Fibroblast of the conjunctiva (primary cell): ENCODE results near the gene CFAP97D2.

Experiments
- DNase-seq: peaks from one replicate; pipeline ENCODE4 v3.0.0-alpha.2; 2010; ENCODE audit warnings: low read depth

The CFAP97D2 gene

DNA sequence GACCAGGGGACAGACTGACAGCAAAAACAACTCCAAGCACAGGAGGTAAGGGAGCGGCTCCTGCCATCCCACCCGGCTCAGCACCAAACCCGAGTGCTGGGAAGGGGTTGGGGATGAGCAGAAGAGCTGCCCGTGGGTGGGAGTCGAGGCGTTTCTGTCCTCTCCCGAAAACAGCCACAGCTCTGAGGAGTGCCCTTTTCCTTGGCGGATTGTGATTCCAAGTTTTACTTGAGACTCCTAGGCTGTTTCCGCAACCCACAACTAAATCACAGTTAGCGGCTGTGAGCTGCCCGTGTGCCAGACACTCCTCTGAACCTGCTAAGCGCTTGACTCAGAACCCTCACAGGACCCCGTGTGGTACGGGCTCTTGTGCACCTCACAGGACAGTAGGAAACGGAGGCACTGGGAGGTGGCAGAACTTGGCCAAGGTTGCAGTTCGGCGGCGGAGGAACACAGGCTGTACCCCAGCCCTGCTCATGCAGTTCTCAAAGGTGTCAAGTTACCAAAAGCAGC, 21.4 kb downstream of the CFAP97D2 start:
- DNase-seq, result no peak

DNA sequence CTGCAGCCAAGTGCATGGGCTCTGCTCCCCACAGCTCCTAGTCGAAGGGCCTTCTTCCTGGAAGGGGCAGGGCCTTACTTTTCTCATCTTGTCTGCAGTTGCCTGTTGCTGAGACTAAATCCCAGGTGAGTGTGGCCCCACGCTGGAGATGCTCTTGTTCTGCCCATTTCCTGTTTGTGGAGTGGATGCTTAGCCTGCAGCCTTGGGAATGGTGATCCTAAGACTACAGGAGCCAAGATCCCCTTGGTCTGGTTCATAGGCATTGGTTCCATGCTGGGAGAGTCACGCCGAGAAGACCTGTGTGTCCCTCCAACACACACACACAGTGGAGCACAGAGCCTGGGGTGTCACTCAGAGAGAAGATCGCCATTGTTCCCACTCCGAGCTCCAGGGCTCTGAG, 23.5 kb downstream of the CFAP97D2 start:
- no peak for DNase-seq

DNA sequence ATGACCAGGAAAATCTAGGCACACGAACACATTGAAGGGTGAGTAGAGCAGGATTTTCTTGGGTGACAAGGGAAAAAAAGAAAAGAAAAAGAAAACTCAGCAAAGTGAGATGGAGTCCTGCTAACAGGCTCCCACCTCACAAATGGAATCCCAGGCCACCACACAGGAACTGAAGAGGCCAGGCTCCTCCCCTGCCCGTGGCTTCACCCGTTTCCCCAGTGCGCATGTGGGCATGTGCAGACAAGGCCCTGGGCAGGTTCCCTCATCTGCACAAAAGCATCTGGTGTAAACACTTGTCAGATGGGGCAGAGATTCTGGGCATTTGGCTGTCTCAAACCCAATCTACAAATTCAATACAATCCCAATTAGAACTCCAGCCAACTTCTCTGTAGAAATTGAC, 24.5 kb downstream of the CFAP97D2 start:
- DNase-seq, result no peak

DNA sequence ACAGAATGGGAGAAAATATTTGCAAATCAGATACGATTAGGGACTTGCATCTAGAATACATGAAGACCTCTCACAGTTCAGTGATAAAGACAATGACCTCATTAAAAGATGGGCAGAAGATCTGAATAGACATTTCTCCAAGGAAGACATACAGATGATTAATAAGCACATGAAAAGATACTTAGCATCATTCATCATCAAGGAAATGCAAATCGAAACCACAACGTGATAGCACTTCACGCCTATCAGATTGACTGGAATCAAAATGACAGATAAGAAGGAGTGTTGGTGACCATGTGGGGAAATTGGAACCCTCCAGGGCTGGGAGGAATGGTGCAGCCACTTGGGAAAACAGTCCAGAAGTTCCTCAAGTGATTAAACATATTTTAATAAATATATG, 25.8 kb downstream of the CFAP97D2 start:
- no peak for DNase-seq

DNA sequence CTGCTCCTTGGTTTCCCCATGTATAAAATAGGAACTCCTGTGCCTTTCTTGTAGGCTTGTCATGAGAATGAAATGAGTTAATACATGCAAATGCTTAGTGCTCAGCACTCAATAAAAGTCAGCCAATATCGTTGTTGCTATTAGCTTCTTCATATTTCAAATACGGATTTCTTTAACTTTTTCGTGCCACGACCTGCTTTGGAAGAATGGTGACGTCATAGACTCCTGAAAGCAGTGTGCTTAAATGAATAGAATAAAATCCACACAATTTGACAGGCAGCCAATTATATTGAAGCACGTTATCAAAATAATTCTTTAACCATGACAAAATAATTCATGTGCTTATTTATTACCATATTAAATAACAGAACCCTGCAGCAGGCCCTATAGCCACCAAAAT, 29.1 kb downstream of the CFAP97D2 start:
- DNase-seq, result no peak

DNA sequence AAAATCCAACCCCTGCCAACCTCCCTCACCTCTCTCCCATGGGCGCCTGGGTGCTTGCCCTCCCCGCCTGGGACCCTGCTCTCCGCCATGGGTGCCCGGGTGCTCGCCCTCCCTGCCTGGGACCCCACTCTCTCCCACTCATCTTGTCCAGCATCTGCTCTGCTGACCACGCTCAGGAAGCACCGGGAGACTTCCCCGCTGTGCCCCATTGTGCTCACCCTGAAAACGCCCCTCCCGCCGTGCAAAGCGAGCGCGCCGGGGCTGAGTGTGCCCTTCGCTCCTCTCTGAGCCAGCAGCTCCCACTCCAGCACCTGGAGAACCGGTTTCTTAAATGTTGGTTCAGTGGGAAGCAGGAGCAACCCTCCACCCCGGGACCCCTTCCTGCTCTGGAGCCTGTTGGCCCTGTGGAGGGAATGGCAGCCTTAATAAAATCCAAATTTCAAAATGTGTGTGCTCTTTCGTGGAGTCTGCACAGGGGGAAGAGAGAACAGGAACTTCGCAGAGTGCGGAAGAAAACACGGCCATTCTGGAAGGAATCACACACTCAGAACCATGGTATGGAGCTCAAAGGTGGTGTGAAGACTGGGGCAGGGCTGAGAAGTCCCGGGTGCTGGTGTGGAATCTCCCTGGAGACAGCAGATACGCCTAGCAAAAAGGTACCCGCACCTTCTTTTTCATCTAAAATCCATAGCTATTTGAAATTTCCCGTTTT, 32.5 kb downstream of the CFAP97D2 start:
- no peak for DNase-seq

DNA sequence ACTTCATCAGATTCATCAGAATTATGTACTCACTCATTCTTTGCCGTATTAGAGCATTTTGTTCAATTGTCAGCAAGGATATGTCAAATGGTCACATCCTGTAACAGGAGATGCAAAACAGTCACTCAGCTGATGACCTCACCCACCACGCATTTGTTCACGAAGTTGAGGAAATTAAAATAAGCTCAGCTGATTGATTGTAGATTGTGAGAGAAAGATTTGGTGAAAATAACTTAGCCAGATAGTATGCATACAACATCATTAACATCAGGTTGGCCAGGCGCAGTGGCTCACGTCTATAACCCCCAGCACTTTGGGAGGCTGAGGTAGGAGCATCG, 33.1 kb downstream of the CFAP97D2 start:
- no peak for DNase-seq

DNA sequence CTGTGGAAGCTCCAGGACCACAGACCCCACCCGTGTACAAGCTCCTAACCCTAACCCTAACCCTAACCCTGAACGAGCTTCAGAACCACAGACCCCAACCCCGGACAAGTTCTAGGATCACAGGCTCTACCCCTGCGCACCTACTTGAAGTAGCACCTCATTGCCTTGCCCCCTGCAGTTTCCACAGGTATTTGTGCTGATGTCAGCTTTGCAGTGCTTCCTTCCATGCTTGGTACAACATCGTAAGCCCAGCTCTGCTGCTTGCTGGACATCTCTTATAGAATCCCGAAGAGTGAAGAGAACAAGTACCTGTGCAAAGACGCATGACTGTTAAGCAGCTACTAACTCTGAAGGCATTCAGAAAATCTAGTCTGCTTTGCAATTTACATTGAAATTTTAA, 34.9 kb downstream of the CFAP97D2 start:
- DNase-seq, result no peak

DNA sequence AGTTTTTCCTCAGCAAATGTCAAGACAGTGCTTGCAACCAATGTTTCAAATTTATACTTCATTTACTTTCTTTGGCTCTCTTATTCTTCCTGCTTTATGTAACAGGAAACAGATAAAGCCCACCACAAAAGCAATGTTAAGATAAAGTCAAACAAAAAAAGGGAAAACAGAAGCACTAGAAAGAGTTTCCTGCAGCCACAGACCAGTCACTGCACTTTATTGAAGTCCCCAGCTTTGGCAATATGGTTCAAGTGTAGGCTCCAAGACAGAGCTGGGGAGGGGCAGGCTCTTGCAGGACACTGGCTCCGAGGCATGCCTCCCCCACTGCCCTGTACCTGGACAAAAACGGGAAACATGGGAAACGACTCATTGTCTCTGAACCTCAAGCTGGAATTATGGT, 40.3 kb downstream of the CFAP97D2 start:
- no peak for DNase-seq

DNA sequence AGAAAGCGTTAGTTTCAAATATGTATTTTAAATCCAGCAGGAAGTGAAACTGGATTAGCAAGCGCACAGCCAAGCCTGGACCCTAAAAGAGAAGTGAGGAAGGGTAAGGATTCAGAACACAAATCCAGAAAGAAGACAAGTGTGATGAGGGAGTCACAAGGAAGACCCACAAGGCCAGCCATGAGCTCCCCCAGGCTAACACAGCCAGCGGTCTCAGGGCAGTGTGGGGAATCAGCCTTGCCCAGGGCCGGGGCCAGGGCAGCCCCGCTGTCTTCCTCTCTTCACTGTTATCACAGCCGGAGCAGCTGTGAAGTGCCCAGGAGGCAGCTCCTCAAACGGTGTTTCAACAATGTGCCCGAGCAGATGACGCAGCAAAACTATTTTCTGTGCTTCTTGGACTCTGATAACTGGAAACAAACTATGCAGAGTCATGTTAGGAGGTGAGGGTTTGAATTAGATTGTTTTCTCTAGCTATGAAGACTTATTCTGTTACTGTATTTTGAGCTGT, 43.5 kb downstream of the CFAP97D2 start:
- no peak for DNase-seq

DNA sequence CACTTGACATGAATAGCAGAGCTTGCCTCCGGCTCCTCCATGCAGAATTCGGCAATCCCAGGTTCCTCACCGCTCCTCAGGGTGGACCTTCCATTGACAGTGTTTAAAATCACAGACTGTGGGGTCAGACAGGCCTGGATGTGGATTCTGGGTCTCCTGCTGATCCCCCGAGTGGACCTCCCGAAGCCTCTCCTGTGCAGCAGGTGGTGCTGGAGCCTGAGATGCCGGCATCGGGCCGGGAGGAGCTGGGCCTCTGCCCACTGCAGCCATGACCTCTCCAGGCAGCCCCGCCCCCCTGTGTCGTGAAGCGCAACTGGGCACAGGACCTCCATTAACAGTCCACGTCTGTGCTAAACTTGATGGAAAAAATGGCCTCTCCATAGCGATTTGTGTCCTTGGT, 45.1 kb downstream of the CFAP97D2 start:
- DNase-seq, result no peak

DNA sequence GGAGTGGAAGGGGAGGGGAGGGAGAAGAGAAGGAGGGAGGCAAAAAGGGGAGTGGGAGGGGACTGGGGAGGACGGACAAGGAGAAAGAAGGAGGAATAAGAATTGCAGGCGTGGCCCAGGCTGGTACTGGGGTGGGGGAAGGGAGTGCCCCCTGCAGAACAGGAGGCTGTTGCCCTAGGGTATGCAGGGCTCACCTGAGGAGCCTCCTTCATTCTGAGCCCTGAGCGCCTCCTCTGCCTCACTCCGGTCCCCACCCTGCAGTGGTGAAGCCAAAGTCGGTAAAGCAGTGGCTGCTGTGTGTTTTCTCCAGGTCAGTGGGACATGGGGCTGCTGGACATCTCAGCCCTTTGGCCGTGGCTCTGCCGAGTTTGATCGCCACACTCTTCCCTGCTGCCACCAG, 46.6 kb downstream of the CFAP97D2 start:
- no peak for DNase-seq

DNA sequence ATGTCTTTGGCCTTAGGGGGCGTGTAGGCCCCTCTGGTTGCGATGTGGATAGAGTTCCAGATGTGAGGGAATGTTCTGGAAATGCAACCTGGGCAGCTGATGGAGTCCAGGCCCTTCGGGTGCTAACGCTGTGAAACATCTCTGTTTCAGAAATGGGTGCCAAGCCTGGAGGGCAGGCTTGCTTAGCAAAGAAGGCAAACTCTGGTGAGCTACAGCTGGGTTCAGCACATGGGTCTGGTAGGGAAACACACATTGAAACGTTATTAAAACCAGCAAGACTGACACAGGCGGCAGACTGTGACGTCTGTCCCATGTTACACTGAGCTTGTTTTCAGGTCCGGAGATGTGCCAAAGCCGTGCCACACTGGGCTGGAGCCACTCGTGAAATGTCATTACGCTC, 47.0 kb downstream of the CFAP97D2 start:
- no peak for DNase-seq

DNA sequence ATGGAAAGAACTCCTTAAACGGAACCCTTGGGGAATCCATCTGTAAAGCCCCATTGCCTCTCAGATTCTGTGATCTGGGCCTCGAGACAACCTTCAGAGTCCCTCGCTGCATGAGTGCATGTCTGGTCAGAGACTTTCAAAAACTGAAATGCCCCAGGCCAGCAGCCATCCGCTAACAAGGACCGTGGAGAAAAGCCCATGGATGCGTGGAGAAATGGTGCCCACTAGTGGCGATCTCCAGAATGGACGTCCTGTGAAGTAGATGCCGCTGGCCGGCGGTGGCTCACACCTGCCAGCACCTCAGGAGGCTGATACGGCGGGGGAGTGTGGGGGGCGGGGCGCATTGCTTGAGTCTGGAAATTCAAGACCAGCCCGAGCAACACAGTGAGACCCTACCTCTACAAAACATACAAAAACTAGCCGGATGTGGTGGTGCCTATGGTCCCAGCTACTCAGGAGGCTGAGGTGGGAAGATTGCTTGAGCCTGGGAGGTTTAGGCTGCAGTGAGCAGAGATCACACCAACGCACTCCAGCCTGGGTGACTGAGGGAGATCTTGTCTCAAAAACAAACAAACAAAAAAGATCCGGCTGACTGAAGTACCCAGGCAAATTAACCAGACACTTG, 47.8 kb downstream of the CFAP97D2 start:
- DNase-seq, result peak; percentile 69

DNA sequence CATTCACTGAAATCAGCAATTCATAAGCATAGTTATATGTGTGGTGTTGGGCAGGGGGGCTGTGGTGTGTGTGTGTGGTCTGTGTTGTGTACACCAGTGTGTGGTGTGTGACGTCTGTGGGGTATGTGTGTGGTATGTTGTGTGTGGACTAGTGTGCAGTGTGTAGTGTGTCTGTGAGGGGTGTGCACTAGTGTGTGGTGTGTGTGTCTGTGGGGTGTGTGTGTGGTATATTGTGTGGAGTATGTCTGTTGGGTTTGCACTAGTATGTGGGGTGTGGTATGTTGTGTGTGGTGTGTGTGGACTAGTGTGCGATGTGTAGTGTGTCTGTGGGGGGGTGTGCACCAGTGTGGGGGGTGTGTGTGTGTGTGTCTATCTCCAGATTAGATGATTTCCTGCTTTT, 48.5 kb downstream of the CFAP97D2 start:
- DNase-seq, result no peak

DNA sequence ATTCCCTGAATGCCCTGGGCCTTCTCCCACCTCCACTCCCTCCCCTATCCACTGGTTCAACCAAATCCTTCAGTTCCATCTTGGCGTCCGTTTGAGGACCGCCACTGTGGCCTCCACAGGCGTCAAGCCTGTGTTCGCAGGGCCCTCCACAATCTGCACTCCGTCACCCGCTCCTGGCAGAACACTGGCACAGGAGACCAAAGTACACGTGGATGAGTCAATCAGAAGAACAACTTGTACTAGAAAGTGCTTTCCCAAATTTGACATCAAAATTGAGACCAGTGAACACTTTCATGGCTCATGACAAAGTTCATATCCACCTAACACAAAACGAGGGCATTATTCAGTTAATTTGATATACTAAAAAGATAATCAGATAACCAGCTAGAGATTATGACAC, 49.1 kb downstream of the CFAP97D2 start:
- DNase-seq, result no peak

DNA sequence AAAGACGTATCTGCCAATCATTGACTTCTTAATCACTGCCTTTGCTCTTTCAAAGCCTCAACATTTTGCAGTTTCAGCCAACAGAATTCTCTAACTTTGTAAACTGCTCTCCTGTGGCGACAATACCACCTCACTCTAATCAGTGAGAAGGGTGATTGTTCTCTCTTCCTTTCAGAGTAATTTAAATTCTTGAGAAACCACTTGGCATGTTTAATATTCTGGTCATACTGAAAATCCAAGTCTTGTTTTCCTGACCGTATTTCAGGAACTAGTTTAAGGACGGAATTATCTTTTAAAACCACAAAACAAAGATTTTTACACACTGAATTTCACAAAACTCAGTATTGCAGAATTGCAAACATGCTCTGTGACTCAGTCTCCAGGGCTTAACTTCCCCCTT, 50.4 kb downstream of the CFAP97D2 start:
- no peak for DNase-seq

DNA sequence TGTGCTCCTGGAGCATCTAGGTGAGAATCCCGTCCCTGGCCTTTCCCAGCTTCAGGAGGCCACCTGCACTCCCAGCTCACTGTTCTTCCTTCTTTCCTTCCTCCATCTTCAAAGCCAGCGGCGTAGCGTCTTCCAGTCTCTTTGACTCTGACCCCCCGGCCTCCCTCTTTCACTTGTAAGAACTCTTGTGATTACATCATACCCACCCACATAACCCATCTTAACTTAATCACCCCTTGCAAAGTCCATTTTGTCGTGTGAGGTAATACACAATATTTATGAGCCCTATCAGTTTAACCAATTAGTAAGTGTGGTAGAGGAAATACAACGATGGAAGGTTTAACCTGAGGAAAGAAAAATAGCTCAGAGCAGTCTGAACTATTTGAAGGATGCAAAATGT, 51.1 kb downstream of the CFAP97D2 start:
- no peak for DNase-seq

DNA sequence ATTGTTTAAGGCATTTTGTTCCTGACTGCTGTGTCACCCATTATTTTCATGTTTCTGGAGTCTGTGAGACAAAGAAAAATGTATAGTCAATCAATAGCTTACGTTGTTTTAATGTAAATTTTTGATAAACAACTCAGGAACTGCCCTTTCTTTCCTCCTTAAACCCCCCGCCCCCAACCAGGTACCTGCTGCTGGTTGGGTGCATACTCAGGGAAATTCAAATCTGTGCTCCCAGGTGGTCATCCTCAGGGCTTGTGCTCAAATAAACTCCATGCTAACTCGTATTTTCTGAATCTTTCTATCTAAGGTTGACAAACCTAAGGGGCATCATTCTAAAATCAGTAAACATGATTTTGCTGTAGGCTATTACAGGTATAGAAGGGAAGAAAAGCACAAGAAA, 51.5 kb downstream of the CFAP97D2 start:
- DNase-seq, result no peak

DNA sequence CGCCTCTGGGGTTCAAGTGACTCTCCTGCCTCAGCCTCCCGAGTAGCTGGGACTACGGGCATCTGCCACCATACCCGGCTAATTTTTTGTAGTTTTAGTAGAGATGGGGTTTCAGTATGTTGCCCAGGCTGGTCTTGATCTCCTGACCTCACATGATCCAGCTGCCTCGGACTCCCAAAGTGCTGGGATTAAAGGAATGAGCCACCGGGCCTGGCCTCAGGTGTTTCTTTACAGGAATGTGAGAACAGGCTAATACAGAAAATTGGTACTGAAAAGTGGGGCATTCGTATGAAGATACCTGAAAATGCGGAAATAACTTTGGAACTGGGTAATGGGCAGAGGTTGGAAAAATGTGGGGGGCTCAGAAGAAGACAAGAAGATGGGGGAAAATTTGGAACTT, 52.8 kb downstream of the CFAP97D2 start:
- no peak for DNase-seq

DNA sequence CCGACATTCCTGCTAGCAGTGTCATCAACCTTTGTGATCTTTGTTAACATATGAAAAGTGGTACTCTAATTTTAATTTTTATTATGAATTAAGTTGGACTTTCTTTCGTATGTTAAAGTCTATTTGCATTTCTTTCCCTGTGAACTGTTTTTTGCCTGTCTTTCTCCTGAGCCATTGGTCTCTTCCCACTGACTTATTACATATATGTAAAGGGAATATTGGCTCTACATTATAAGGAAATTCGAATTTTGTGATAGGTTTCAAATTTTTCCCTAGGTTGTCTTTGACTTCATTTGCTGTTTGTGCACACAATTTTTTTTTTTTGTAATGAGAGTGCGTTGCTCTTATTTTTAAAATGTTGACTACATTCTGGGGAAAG, 55.2 kb downstream of the CFAP97D2 start:
- DNase-seq, result no peak

DNA sequence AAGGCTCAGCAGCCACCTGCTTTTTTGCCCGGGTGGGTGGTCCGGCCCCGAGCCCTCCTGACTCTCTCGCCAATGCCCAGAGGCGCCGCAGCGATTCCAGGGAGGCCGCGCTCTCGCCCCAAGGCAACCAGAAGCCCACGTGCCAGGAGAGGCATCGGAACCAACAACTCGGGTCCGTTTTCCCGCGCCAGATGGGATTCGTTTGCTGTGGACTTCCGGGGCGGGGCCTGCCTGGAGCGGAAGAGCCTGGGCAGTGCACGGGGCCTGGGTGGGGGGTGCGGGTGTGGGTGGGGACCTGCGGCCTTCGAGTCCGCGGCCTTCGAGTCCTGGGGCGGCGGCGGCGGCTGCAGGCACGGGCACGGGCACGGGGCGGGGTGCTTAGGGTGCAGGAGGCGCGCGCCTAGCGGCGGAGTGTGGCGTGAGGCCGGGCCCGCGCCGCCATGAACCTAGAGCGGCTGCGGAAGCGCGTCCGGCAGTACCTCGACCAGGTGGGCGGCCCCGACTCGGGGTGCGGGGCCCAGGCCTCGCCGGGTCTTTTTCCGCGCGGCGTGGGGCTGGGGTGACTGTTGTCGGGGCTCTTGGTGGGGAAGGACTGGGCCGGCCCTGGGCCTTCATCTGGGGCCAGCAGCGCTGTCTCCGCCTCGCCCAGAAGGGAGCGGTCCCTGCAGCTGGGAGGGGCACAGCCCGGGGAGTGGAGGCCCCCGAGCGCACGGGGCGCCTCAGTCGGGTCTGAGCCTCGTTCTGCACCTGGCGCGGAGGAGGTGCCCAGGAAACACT, 55.8 kb downstream of the CFAP97D2 start, which contains the start of gene CDC16:
TSS of gene CDC16 (plus strand) at position 253 of the 777 bp plus-strand sequence. CDS start at position 441, 188 bp downstream.
- peak; percentile 82 for DNase-seq

DNA sequence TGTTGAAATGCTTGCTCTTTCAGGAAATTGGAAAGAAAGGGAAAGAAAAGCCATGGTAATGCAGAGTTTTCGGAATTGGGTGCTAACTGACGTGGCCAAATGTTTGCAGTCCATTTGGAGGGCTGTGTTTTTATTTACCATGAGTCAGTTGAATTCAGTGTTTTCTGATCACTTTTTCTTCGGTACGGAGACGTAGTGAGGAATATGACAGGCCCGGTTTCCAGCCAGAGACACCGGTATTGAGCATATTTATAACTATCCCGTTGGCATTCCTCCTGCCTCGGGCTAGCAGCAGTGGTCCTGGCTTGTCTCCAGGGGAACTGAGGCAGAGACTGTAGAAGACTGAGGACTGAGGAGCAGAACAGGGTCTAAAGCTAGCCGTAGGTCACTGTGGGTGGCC, 56.6 kb downstream of the CFAP97D2 start:
- no peak for DNase-seq
